ENCODE measurements around the gene DCTPP1. TPM values are rescaled to one million over a fixed set of nuclear protein-coding genes. Genes with fewer than 3 reads are reported as not detected.

The DCTPP1 gene
- total and polyA plus RNA-seq, 2 of the 13 experiments (the other 11 are each of a cell fraction or from before 2014, with no cell fraction given) = 54.8 to 74.4 TPM

DNA sequence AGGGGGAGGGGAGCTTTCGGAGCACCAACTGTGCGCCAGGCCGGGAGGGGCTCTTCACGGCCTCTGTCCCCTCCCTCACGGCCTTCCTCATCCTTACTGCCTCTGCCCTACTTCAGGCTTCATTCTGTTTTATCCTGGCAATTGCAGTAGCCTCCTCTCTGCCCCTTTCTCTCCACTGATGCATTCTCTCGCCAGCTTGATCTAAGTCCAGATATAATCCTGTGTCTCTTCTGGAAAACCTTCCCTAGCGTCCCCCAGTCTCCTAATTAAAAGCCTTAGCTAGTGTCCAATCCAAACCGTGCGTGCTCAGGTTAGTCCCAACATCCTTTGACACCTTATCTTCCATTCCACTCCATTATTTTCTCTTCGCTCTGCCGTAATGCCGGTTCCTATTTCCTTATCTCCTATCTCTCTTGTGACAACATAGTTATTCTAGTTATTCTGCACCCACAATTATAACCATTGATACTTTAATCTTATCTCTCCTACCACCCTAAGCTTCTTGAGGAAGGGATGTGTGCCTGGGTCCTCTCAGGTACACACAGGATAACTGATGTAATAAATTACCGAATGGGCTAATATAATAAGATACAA lies 33.7 kb downstream of the DCTPP1 start (continued):
- TF ChIP-seq, protein P1, sequence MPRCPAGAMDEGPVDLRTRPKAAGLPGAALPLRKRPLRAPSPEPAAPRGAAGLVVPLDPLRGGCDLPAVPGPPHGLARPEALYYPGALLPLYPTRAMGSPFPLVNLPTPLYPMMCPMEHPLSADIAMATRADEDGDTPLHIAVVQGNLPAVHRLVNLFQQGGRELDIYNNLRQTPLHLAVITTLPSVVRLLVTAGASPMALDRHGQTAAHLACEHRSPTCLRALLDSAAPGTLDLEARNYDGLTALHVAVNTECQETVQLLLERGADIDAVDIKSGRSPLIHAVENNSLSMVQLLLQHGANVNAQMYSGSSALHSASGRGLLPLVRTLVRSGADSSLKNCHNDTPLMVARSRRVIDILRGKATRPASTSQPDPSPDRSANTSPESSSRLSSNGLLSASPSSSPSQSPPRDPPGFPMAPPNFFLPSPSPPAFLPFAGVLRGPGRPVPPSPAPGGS (CRISPR knock-in tag; IDR thresholded peaks at IDR 0.05) = 0 out of 2 replicates have a peak, but pooled peaks have one; percentile 62
- TF ChIP-seq ZNF691 (CRISPR knock-in tag; IDR thresholded peaks at IDR 0.05; ENCODE audit: borderline replicate concordance, low read depth) = no peak
- TF ChIP-seq ZFAT (CRISPR knock-in tag; conservative IDR thresholded peaks at IDR 0.05) = no peak
- TF ChIP-seq ZNF350 (CRISPR knock-in tag; IDR thresholded peaks at IDR 0.05; ENCODE audit: borderline replicate concordance, low read depth) = 0 out of 2 replicates have a peak, but pooled peaks have one; percentile 18
- TF ChIP-seq ZFP82 (CRISPR knock-in tag; IDR thresholded peaks at IDR 0.05; ENCODE audit: borderline replicate concordance) = no peak
- TF ChIP-seq JDP2 (CRISPR knock-in tag; IDR thresholded peaks at IDR 0.05; ENCODE audit: borderline replicate concordance) = no peak
- no peak for TF ChIP-seq SALL1 (CRISPR knock-in tag; IDR thresholded peaks at IDR 0.05)
- no peak for TF ChIP-seq RFXAP (CRISPR knock-in tag; IDR thresholded peaks at IDR 0.05; ENCODE audit: borderline replicate concordance)
- no peak for TF ChIP-seq RORA (CRISPR knock-in tag; IDR thresholded peaks at IDR 0.05)
- no peak for TF ChIP-seq SRSF4 (IDR thresholded peaks at IDR 0.05; ENCODE audit: low read depth, low read length, poor library complexity, severe bottlenecking)
- TF ChIP-seq, protein P2, sequence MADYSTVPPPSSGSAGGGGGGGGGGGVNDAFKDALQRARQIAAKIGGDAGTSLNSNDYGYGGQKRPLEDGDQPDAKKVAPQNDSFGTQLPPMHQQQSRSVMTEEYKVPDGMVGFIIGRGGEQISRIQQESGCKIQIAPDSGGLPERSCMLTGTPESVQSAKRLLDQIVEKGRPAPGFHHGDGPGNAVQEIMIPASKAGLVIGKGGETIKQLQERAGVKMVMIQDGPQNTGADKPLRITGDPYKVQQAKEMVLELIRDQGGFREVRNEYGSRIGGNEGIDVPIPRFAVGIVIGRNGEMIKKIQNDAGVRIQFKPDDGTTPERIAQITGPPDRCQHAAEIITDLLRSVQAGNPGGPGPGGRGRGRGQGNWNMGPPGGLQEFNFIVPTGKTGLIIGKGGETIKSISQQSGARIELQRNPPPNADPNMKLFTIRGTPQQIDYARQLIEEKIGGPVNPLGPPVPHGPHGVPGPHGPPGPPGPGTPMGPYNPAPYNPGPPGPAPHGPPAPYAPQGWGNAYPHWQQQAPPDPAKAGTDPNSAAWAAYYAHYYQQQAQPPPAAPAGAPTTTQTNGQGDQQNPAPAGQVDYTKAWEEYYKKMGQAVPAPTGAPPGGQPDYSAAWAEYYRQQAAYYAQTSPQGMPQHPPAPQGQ (CRISPR knock-in tag; IDR thresholded peaks at IDR 0.05; ENCODE audit: borderline replicate concordance) = 0 out of 2 replicates have a peak, but pooled peaks have one; percentile 89
- no peak for TF ChIP-seq HOXA9 (CRISPR knock-in tag; IDR thresholded peaks at IDR 0.05; ENCODE audit: borderline replicate concordance)
- no peak for TF ChIP-seq TP53 (CRISPR knock-in tag; conservative IDR thresholded peaks at IDR 0.05)
- TF ChIP-seq RXRB (CRISPR knock-in tag; IDR thresholded peaks at IDR 0.05; ENCODE audit: borderline replicate concordance) = no peak
- TF ChIP-seq, protein P3, sequence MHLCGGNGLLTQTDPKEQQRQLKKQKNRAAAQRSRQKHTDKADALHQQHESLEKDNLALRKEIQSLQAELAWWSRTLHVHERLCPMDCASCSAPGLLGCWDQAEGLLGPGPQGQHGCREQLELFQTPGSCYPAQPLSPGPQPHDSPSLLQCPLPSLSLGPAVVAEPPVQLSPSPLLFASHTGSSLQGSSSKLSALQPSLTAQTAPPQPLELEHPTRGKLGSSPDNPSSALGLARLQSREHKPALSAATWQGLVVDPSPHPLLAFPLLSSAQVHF (CRISPR knock-in tag; IDR thresholded peaks at IDR 0.05) = no peak
- no peak for TF ChIP-seq CCAR2 (optimal IDR thresholded peaks at IDR 0.05; ENCODE audit: low read depth, low read length)
- no peak for TF ChIP-seq GLMP (CRISPR knock-in tag; IDR thresholded peaks at IDR 0.05; ENCODE audit: borderline replicate concordance)
- 0 out of 2 replicates have a peak, but pooled peaks have one; percentile 11 for TF ChIP-seq ZNF556 (CRISPR knock-in tag; IDR thresholded peaks at IDR 0.05; ENCODE audit: borderline replicate concordance)
- no peak for TF ChIP-seq ZNF547 (CRISPR knock-in tag; IDR thresholded peaks at IDR 0.05)
- no peak for TF ChIP-seq ZNF282 (IDR thresholded peaks at IDR 0.05; ENCODE audit: partially characterized antibody)
- no peak for TF ChIP-seq ZNF460 (CRISPR knock-in tag; IDR thresholded peaks at IDR 0.05; ENCODE audit: borderline replicate concordance)
- no peak for TF ChIP-seq ZBTB20 (CRISPR knock-in tag; IDR thresholded peaks at IDR 0.05; ENCODE audit: borderline replicate concordance, low read depth)
- no peak for TF ChIP-seq SP1 (IDR thresholded peaks at IDR 0.05)
- no peak for TF ChIP-seq SP1 (CRISPR knock-in tag; IDR thresholded peaks at IDR 0.05)

Data from HepG2 (cell line).